SK-N-SH (cell line): Measurements from ENCODE around the gene ERCC2. TPM values are rescaled to one million over a fixed set of nuclear protein-coding genes. Genes with fewer than 3 reads are reported as not detected.

Source experiments
- CTCF ChIA-PET: fragments of 300-600, 350-600 bp; formaldehyde crosslinking; extraction: SDS; loops from one replicate; lab custom pipeline; 2021; lab: Yijun Ruan, JAX
- POLR2A ChIA-PET: fragments of 350-600 bp; sonication (Branson Sonifier 250); formaldehyde crosslinking; extraction: SDS; loops from one replicate; lab custom pipeline; 2020; ENCODE audit warnings: antibody characterized with exemption, inconsistent platforms; lab: Yijun Ruan, JAX
- DNase-seq: peaks from one replicate; pipeline ENCODE4 v3.0.0; 2012
- H2AFZ ChIP-seq: fragments of 200-600 bp; sonication (generic); 2 replicates; pipeline ENCODE4 v1.8.1; 2016; ENCODE audit warnings: antibody characterized with exemption, mild to moderate bottlenecking, low read depth
- H3F3A ChIP-seq: fragments of 200-600 bp; sonication (generic); replicated peaks from 2 replicates; pipeline ENCODE3; 2016; ENCODE audit warnings: antibody characterized with exemption, mild to moderate bottlenecking; ENCODE audit not compliant: insufficient read depth
- H3K27ac ChIP-seq, 2 experiments: fragments of 200-500 bp in 1 of 2; fragments of 200-600 bp in 1 of 2; sonication (Bioruptor generic) in 1 of 2; sonication (generic), shearing (Covaris generic) in 1 of 2; 2 replicates each; pipeline versions ENCODE4 v1.5.1 to v1.6.1; 2014 to 2016; ENCODE audit warnings: low read depth in 2 of 2, inconsistent platforms in 1 of 2, low read length in 1 of 2, mild to moderate bottlenecking in 1 of 2, mixed read lengths in 1 of 2
- H3K27me3 ChIP-seq: fragments of 200-600 bp; sonication (generic), shearing (Covaris generic); 2 replicates; pipeline ENCODE4 v1.6.1; 2016; ENCODE audit warnings: mixed run types; ENCODE audit not compliant: insufficient read depth
- H3K36me3 ChIP-seq, 2 experiments: fragments of 200-500 bp in 1 of 2; fragments of 200-600 bp in 1 of 2; sonication (Bioruptor generic) in 1 of 2; sonication (generic) in 1 of 2; replicated peaks in 1 of 2; 2 replicates each; pipeline versions ENCODE3 to v1.5.1; 2014 to 2016; ENCODE audit warnings: low read length in 1 of 2, mild to moderate bottlenecking in 1 of 2; ENCODE audit not compliant: insufficient read depth in 2 of 2, control insufficient read depth in 1 of 2
- H3K4me1 ChIP-seq, 2 experiments: fragments of 200-500 bp in 1 of 2; fragments of 200-600 bp in 1 of 2; sonication (Bioruptor generic) in 1 of 2; sonication (generic), shearing (Covaris generic) in 1 of 2; 2 replicates each; pipeline versions ENCODE4 v1.5.1 to v1.6.1; 2014 to 2016; ENCODE audit warnings: low read depth in 1 of 2, low read length in 1 of 2, mixed run types in 1 of 2; ENCODE audit not compliant: insufficient read depth in 2 of 2, control insufficient read depth in 1 of 2
- H3K4me2 ChIP-seq: fragments of 200-600 bp; sonication (generic), shearing (Covaris generic); 2 replicates; pipeline ENCODE4 v1.6.1; 2017; ENCODE audit warnings: mixed run types
- H3K4me3 ChIP-seq, 2 experiments: fragments of 200-500 bp in 1 of 2; fragments of 200-600 bp in 1 of 2; sonication (Bioruptor generic) in 1 of 2; sonication (generic), shearing (Covaris generic) in 1 of 2; 2 replicates each; pipeline versions ENCODE4 v1.5.1 to v1.8.1; 2014 to 2016; ENCODE audit warnings: low read depth in 2 of 2, inconsistent platforms in 1 of 2, low read length in 1 of 2, mild to moderate bottlenecking in 1 of 2, mixed read lengths in 1 of 2, moderate library complexity in 1 of 2
- H3K79me2 ChIP-seq: fragments of 200-600 bp; sonication (generic); 2 replicates; pipeline ENCODE4 v1.8.1; 2017; ENCODE audit warnings: mild to moderate bottlenecking; ENCODE audit not compliant: insufficient read depth
- H3K9ac ChIP-seq: fragments of 200-600 bp; sonication (generic); 2 replicates; pipeline ENCODE4 v1.6.1; 2017; ENCODE audit warnings: mixed run types
- H3K9me2 ChIP-seq: fragments of 200-600 bp; sonication (generic); 2 replicates; pipeline ENCODE4 v1.6.1; 2017; ENCODE audit warnings: mixed run types
- H3K9me3 ChIP-seq: fragments of 200-600 bp; sonication (generic); 2 replicates; pipeline ENCODE4 v1.6.1; 2017; ENCODE audit warnings: mixed run types, mild to moderate bottlenecking, moderate library complexity
- H4K20me1 ChIP-seq: fragments of 200-600 bp; sonication (generic); 2 replicates; pipeline ENCODE4 v1.6.1; 2017; ENCODE audit warnings: mild to moderate bottlenecking, mixed run types; ENCODE audit not compliant: insufficient read depth
- CHD2 ChIP-seq: fragments of 150-350 bp; IDR thresholded peaks from 2 replicates; pipeline ENCODE4 v1.6.1; 2018; ENCODE audit warnings: low read length; ENCODE audit not compliant: partially characterized antibody
- ELF1 ChIP-seq: IDR thresholded peaks from 2 replicates; pipeline ENCODE4 v1.4.0; 2012
- EP300 ChIP-seq, 2 experiments: IDR thresholded peaks; 2 replicates each; pipeline versions ENCODE4 v1.4.0 to v1.6.1; 2012; ENCODE audit warnings: borderline replicate concordance in 1 of 2, low read depth in 1 of 2, low read length in 1 of 2
- GABPA ChIP-seq: IDR thresholded peaks from 2 replicates; pipeline ENCODE4 v1.4.0; 2012; ENCODE audit warnings: low read depth, mild to moderate bottlenecking
- JUND ChIP-seq: IDR thresholded peaks from 2 replicates; pipeline ENCODE4 v1.4.0; 2012
- MEF2A ChIP-seq: IDR thresholded peaks from 2 replicates; pipeline ENCODE4 v1.4.0; 2012; ENCODE audit warnings: low read depth, borderline replicate concordance
- MXI1 ChIP-seq: IDR thresholded peaks from 2 replicates; pipeline ENCODE4 v1.6.1; 2012; ENCODE audit warnings: mild to moderate bottlenecking, low read depth, low read length, improper control_type of control experiment
- RXRA ChIP-seq: IDR thresholded peaks from 2 replicates; pipeline ENCODE4 v1.4.0; 2012; ENCODE audit warnings: low read depth, mild to moderate bottlenecking, borderline replicate concordance
- SIN3A ChIP-seq: IDR thresholded peaks from 2 replicates; pipeline ENCODE4 v1.6.1; 2012; ENCODE audit warnings: low read depth, mild to moderate bottlenecking, low read length, moderate library complexity, borderline replicate concordance
- TAF1 ChIP-seq: IDR thresholded peaks from 2 replicates; pipeline ENCODE4 v1.6.1; 2012; ENCODE audit warnings: low read depth, mild to moderate bottlenecking, low read length, moderate library complexity, borderline replicate concordance
- YY1 ChIP-seq: IDR thresholded peaks from 2 replicates; pipeline ENCODE4 v1.4.0; 2012; ENCODE audit warnings: low read depth, mild to moderate bottlenecking
- WGBS: methylation state at CpG from one replicate; pipeline ENCODE4 v1.1.6; 2017; ENCODE audit warnings: low lambda C conversion rate; 5-methylcytosine and 5-hydroxymethylcytosine counted together
- polyA plus RNA-seq, 3 experiments: library from polyadenylated mRNA; depleted of rRNA; stranded (reverse); fragments of >200 nt; gene quantifications; 2 replicates each; pipeline ENCODE4 v1.2.3, GENCODE V29; 2012
- TF ChIP-seq, protein P1 (sequence below): fragments of 150-350 bp; IDR thresholded peaks from 2 replicates; pipeline ENCODE4 v1.6.1; 2016; ENCODE audit warnings: mild to moderate bottlenecking, low read depth, low read length
- TF ChIP-seq, protein P2 (sequence below): IDR thresholded peaks from 2 replicates; pipeline ENCODE4 v1.6.1; 2012; ENCODE audit warnings: mild to moderate bottlenecking, low read depth, low read length, moderate library complexity
- TF ChIP-seq, protein P3 (sequence below): IDR thresholded peaks from 2 replicates; pipeline ENCODE4 v1.4.0; 2012; ENCODE audit warnings: low read depth, borderline replicate concordance
- TF ChIP-seq, protein P4 (sequence below): fragments of 200-600 bp; sonication (generic); IDR thresholded peaks from 2 replicates; pipeline ENCODE4 v1.6.1; 2017; ENCODE audit warnings: antibody characterized with exemption, mild to moderate bottlenecking, moderate library complexity

The ERCC2 gene
- polyA plus RNA-seq, 1 of the 3 experiments (the other 2 are of a cell fraction), result 72.8 TPM

DNA sequence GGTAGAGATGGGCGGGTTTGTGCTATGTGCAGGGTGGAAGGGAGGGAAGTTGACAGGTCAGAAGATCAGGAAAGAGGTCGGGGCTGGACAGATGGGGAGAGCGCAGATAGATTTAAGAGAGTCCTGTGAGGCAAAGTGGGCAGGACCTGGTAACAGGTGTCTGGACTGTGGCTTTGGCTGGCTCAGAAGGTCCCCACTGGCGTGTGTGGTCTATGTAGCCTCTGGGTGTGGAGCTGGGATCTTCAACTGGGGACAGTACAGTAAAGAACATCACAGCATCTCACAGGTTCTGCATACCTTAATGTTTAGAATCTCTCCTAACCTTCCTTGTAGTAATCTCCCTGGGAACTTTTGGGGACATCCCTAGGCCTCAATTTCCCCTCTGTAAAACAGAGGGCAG lies 65.4 kb downstream of the ERCC2 start:
- Histone ChIP-seq H3K4me2 (no peak overlapping the region), H3K4me1 (peaks cover 0 to 7% of the 10 kb centered on the region in 2 experiments; a peak in 1 of 4 replicates), H4K20me1 (no peaks in the 10 kb centered on the region)
- WGBS, result 32% methylated on average over 3 of the region's 4 CpGs
- POLR2A ChIA-PET, result no interaction called here
- TF ChIP-seq, protein P1, sequence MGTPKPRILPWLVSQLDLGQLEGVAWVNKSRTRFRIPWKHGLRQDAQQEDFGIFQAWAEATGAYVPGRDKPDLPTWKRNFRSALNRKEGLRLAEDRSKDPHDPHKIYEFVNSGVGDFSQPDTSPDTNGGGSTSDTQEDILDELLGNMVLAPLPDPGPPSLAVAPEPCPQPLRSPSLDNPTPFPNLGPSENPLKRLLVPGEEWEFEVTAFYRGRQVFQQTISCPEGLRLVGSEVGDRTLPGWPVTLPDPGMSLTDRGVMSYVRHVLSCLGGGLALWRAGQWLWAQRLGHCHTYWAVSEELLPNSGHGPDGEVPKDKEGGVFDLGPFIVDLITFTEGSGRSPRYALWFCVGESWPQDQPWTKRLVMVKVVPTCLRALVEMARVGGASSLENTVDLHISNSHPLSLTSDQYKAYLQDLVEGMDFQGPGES, result no peak
- TF ChIP-seq JUND (no peak), GABPA (no peak), SIN3A (no peak), MXI1 (no peak), CHD2 (no peak), MEF2A (no peak), YY1 (no peak), ELF1 (no peak), RXRA (no peak)
- TF ChIP-seq, protein P2, sequence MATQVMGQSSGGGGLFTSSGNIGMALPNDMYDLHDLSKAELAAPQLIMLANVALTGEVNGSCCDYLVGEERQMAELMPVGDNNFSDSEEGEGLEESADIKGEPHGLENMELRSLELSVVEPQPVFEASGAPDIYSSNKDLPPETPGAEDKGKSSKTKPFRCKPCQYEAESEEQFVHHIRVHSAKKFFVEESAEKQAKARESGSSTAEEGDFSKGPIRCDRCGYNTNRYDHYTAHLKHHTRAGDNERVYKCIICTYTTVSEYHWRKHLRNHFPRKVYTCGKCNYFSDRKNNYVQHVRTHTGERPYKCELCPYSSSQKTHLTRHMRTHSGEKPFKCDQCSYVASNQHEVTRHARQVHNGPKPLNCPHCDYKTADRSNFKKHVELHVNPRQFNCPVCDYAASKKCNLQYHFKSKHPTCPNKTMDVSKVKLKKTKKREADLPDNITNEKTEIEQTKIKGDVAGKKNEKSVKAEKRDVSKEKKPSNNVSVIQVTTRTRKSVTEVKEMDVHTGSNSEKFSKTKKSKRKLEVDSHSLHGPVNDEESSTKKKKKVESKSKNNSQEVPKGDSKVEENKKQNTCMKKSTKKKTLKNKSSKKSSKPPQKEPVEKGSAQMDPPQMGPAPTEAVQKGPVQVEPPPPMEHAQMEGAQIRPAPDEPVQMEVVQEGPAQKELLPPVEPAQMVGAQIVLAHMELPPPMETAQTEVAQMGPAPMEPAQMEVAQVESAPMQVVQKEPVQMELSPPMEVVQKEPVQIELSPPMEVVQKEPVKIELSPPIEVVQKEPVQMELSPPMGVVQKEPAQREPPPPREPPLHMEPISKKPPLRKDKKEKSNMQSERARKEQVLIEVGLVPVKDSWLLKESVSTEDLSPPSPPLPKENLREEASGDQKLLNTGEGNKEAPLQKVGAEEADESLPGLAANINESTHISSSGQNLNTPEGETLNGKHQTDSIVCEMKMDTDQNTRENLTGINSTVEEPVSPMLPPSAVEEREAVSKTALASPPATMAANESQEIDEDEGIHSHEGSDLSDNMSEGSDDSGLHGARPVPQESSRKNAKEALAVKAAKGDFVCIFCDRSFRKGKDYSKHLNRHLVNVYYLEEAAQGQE, result no peak
- TF ChIP-seq, all 33 proteins: peak for 0
- Histone ChIP-seq H3K9ac (no peak overlapping the region), H3K4me3 (no peak overlapping the region), H2AFZ (no peak overlapping the region), H3K9me2 (no peaks in the 10 kb centered on the region), H3K27ac (no peak overlapping the region), H3K79me2 (no peaks in the 10 kb centered on the region), H3K27me3 (no peaks in the 10 kb centered on the region), H3F3A (peaks cover 7% of the 10 kb centered on the region), H3K9me3 (no peaks in the 10 kb centered on the region), H3K36me3 (no peaks in the 10 kb centered on the region)
- CTCF ChIA-PET, result interaction anchor here (1.1 kb wide), 1 partner anchor 10 kb away, joined by 3 read pairs; no protein-coding TSS in a partner anchor
- DNase-seq, result no peak

DNA sequence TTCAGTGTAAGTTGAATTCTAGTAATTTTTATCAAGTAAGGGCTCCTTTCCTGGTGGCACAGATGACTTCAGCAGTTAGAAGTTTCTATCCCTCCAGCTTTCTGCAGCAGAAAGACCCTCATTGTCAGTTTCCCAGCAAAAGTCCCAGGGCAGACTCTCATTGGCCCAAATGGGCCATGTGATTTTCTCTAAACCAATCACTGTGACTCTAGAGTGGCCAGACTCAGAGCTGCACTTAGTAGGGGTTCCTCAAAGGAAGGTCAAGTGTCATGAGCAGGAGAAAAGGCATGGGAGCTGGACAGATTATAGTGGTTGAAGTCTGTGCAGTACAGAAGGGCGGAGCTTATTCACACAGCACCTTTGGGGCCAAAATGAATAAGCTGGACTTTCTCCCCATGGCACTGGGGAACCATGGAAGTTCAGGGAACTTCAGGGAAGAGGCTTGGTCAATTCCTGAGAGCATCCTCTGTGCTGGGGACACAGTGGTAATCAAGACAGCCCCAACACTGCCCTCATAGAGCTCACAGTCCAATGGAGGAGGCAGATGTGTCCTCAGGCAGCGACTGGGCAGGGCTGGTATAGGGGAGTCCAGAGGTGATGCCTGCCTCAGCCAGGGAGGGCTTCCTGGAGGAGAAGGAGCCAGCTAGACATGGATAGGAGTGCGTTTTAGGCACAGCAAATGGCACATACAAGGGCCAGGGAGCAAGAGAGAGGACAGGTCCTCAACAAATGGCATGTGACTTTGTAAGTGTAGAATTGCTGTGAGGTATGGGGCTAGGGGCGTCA lies 66.0 kb downstream of the ERCC2 start:
- ChIA-PET POLR2A (no interaction called here), CTCF (interaction anchor here (1.1 kb wide), 1 partner anchor 9 kb away, joined by 3 read pairs; no protein-coding TSS in a partner anchor)
- Histone ChIP-seq H4K20me1 (no peaks in the 10 kb centered on the region), H3K4me1 (peaks cover 0 to 7% of the 10 kb centered on the region in 2 experiments; a peak in 1 of 4 replicates), H3K36me3 (no peaks in the 10 kb centered on the region), H3K9me3 (no peaks in the 10 kb centered on the region), H2AFZ (no peak overlapping the region), H3K4me2 (no peak overlapping the region), H3K4me3 (no peak overlapping the region), H3F3A (peaks cover 7% of the 10 kb centered on the region), H3K79me2 (no peaks in the 10 kb centered on the region), H3K9ac (no peak overlapping the region), H3K27ac (no peak overlapping the region), H3K27me3 (no peaks in the 10 kb centered on the region), H3K9me2 (no peaks in the 10 kb centered on the region)
- no peak for TF ChIP-seq EP300 (IDR thresholded peaks at IDR 0.05; ENCODE audit: borderline replicate concordance in 1 of 2, low read depth in 1 of 2, low read length in 1 of 2)
- no peak for TF ChIP-seq TAF1
- TF ChIP-seq, protein P3, sequence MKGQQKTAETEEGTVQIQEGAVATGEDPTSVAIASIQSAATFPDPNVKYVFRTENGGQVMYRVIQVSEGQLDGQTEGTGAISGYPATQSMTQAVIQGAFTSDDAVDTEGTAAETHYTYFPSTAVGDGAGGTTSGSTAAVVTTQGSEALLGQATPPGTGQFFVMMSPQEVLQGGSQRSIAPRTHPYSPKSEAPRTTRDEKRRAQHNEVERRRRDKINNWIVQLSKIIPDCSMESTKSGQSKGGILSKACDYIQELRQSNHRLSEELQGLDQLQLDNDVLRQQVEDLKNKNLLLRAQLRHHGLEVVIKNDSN, result peak; percentile 36; the same call in 1 of the 2 replicates
- TF ChIP-seq, protein P4, sequence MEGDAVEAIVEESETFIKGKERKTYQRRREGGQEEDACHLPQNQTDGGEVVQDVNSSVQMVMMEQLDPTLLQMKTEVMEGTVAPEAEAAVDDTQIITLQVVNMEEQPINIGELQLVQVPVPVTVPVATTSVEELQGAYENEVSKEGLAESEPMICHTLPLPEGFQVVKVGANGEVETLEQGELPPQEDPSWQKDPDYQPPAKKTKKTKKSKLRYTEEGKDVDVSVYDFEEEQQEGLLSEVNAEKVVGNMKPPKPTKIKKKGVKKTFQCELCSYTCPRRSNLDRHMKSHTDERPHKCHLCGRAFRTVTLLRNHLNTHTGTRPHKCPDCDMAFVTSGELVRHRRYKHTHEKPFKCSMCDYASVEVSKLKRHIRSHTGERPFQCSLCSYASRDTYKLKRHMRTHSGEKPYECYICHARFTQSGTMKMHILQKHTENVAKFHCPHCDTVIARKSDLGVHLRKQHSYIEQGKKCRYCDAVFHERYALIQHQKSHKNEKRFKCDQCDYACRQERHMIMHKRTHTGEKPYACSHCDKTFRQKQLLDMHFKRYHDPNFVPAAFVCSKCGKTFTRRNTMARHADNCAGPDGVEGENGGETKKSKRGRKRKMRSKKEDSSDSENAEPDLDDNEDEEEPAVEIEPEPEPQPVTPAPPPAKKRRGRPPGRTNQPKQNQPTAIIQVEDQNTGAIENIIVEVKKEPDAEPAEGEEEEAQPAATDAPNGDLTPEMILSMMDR, result no peak
- no peak for DNase-seq
- WGBS, result 32% methylated on average over 4 of the region's 4 CpGs
